GM21717 (cell line): ENCODE measurements around the gene LAMA2.
"Not testable (repeated sequence)": the region's sequence is repeated elsewhere in the genome, so short reads cannot be mapped to it uniquely, and the experiment has no call there.

Source experiments
- ATAC-seq: cut with Tn5 transposase; IDR thresholded peaks from one replicate; pipeline ENCODE4 v1.9.1; 2021; ENCODE audit warnings: mild to moderate bottlenecking, moderate library complexity; ENCODE audit not compliant: unreplicated experiment

Gene LAMA2

DNA sequence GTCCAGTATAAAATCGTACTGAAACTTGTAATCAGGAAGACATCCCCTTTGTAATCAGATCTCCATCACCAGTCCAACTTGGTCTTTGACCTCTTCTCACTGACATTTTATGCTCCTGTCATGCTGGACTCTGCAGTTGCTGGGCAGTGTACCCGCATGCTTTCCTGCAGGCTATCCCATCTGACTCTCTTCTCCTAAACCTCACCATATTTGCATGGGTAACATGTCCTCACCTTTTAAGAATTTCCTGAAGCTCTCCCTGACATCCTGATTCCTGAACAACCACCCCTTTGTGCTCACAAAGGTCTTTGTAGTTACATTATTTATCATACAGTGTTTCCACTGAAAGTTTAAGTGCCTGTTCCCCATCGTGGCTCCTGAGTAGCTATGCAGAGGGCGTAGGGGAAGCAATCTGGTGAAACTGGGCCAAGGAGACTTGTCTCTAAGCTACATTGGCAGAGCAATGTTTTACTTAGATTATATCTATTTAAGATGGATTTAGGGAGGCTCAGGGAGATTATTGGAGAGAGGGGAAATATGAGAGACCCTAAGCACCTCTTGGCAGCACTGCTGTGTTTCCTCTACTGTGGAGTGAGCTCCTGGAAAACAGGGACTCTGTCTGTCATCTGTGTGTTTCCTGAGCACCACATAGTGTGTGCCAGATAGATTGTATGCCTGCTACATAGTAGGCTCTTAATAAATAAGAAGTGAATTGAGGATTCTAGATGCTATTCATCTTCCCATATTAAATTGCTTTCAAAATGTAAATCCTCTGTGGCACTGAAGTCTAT is 124.0 kb downstream of the LAMA2 start:
- ATAC-seq: no peak

DNA sequence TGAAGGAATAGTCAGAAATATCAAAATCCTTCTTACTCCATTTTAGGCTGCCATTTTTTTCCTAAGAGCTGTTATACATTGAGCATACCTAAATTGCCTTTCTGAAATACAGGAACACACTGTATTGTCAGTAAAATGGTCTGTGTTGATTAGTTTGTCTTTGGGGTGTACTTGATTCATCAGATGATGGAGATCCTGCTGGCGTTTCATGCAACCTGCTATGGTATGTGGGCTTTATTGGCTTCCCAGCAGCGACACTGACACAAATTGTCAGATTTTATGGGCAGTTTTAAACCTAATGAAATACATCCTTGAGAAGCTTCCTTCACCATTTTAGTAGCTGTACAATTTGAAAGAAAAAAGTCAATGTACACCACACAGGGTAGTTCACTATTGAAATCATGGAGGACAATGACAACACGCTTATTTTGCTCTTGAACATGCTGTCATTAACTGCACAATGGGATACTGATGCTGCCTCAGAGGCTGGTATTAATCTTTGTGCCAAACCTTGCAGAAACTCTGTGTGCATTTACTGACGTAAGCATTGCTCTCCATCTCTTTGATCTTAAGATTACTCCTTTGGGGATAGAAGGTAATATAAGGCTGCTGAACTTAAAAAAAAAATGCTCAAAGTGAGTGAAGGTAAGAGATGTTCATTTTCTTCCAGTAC is 124.9 kb downstream of the LAMA2 start:
- no peak for ATAC-seq

DNA sequence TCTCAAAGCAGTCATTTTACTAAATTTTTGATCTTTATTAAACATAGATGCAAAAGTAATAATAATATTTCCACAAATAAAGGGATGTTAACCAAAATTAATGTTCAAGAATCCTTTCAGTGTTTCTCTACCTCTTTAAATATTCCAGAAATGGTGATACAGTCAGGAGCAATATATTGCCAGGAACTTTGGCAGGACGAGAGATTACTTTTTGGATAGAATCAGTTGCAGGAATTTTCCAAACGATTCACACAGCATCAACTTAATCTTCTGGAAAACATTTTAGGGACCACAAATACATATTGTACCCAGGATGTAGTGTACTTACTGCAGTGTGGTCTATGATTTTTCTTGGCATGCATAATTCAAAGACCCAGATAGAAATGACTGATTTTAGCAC is 125.7 kb downstream of the LAMA2 start:
- no peak for ATAC-seq

DNA sequence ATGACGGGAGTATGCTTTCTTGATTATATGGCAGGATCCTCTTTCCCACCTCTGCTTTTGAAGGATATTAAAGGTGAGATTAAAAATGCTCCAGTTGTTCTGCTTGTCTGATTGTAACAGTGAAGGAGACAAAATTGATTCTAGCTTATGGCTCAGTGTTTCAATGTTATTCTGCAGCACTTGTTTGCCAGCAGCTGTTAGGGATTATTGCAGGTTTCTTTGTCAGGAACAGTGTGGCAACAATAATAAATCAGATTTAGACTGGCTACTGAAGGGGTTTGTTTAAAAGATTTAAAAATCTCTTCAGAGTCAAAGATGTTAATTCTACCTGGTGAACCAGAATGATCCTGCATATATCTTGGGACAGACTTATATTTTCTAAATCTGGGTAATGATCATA is 126.9 kb downstream of the LAMA2 start:
- ATAC-seq: no peak

DNA sequence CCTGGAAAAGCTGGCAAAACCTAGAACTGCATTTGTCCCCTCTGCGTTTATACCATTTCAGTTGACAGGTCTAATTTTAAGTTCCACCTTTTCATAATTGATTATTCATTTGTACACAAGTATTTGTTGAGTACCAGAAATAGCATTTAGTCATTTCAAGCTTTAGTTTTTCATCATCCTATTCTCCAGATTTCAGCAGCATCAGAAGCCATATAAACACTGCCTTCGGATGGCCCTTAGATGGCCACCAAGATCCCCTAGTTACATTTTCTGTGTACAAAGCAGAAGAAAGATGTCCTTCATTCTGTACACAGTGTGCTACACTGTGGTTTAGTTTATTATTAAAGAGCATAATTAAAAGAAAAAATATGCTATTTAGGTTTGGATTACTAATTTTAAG is 131.4 kb downstream of the LAMA2 start:
- ATAC-seq: no peak

DNA sequence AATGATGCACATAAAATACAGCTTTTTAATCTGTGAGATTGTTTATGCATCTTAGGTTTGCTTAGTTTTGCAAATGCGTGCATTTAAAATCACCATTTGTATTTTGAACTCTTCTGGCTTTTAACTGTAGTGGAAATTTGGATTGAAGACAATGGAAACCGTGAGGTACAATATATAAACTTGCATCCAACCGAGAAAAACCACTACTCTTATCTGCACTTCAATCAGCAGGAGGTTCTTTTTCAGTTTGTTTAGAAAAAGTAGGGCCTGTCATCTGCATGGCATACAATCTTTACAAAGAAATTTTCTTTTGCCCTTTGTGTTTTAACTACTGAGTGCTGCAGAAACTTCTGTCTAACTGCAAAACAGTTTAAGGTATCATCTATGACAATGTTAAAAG is 132.8 kb downstream of the LAMA2 start:
- ATAC-seq: no peak

DNA sequence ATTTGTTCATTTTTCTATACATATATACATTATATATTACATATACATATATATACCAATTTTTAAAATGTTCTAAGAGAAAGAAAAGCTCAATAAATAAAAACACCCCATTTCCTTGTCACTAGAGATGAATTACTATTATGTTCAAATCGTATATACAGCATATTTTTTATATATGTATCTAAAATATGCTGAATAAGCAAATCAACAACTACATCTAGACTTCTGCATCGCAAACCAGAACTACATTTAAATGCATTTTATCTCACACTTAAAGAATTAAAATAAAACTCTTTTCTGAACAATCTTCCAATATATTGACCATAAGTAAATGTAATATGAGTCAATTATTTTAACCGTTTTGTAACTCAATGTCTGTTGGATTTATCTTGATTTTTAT is 133.9 kb downstream of the LAMA2 start:
- no peak for ATAC-seq

DNA sequence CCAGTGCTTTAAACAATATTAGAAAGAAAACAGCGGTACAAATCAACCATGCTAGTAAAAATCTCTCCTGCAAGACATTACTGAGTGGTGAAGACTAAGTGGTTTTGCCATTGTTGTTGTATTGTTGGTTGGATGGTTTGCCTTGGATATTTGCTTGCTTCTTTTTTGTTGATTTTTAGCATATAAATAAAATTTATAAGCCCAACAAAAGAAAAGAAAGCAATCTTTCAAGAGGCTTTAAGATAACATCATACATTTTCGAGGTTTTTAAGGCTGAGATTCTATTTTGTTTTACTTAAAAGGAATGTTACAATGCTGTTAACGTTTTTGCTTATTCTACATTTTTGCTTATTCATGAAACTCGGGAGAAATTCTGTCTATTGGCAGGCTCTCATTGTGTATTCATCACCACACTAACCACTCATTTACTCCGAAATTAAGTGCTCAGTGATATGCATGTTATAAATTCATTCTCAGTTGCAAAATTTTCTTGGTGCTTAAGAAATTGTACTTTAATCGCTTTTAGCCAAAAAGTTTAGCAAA is 139.1 kb downstream of the LAMA2 start:
- no peak for ATAC-seq

DNA sequence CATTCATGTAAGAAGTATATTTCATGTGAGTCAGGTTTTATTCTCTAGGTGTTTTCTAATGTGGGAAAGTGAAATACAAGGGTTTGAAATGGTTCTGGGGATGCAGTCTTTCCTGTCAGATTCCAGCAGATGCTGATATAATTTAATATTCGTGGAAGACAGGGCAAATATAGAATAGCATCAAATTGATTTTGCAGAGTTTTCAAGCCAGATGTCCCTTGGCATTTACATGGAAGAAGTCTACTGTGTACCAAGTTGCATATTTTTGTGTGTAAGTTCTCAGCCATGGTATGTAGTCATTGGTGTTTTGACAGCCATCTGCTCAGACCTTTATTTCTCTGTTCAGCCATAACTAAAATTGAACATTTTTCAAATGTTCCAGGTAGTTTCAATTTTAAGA is 143.7 kb downstream of the LAMA2 start:
- no peak for ATAC-seq

DNA sequence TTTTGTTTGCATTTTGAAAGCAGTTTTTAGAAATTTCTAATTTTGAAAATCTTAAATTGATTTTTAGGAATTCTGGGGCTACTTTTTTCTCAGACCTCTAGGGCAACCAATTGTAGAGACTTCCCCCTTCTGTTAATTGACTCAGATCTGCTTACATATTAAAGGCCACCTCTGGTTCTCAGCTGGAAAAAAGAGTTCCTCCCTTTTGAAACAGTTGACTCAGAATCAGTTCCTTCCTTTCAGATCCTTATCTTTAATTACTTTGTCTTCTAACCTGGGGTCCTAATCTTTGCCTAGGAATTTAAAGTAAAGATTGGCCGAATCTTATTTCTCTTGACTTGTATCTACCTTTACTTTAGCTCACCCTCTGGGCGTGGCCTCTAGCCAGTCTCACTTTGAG is 146.8 kb downstream of the LAMA2 start:
- no peak for ATAC-seq

DNA sequence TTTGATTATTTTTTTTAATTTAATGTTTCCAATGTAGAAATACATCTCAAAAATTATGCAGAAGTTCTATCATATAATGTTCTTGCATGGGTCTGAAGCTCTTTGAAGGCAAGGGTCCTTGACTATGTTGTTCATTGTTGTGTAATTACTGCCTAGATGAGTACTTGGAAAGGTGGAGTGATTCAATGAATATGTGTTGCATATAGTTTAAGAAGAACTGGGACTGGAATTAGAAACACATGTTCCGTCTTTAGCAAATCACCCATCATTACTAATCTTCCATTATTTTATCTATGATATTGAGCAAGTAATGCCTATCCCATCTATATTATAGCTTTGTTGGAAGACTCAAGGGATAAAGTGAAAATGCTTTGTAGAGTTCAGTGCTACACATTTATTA is 147.3 kb downstream of the LAMA2 start:
- ATAC-seq: no peak

DNA sequence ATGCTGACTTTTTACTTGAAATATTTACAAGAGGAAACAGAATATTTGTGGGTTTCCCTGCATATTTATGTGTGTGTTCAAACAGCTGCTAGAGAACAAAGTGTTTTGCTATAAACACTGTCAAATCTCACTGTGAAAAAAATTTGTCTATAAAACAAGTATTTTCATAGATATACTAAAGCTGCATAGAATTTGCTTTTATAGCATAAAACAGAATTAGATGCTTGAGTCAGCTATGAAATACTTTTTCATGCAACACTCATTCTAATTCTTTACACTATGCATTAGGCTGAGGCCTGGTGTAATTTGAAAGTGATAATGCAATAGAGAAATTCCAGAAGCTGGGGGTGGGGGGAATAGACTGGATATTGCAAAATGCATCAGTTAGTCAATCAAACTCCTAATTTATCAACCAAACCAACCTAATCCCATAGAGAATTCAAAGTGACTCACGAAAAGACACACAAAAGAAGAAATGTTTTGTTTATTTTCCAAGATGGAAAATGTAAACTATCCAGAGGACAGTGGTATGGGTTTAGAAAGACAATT is 148.2 kb downstream of the LAMA2 start:
- no peak for ATAC-seq

DNA sequence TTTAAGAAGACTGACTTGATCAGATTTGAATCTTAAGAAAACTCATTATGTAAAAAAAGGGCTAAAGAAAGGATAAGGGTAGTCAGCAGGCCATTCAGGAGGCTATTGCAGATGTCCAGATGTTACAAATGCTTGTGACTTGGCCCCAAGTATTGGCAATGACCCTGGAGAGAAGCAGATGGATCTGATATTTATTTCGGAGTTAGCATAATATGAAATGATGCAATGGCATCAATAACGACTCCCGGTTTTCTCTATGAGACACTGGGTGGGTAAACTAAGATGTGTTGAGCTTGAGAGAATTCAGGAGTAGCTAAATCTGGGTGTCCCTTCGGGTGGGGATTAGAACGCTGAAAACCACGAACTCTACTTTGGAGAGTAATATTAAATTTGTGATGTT is 149.7 kb downstream of the LAMA2 start:
- ATAC-seq: no peak

DNA sequence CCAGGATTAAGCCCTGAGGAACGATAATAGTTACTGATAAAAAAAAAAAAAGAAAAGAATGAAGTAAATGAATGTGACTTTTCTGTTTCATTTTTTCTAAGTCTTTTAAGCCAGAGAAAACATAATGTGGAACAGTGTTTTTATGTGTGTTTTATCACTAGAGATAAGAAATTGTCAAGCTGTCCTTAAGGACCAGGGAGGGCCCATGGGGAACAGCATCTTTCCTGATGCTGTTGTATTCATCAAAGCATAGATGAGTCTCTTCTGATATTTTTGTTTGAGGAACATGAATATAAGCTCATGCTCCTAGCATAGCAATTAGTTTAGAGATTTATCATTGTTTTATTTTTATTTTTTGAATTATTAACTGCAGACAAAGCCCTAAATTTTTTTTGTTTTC is 150.2 kb downstream of the LAMA2 start:
- ATAC-seq: no peak

DNA sequence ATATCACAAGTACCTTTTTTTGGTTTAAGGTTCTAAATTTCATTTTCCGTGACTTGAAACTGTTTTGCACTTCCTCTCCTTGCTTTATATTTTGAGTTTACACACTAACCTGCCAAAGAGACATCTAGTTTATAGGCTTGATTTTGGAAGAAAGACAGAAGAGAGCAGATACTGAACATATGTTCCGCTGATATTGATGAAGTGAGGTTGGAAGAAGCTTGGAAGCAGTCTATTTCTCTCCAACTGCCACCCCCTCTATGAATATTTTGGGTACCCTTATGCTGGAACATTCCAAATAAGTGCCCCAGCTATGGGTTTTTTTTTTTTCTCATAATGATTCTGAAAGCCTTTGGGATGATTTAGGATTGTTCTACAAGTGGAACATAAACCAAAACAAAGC is 150.6 kb downstream of the LAMA2 start:
- ATAC-seq: no peak

DNA sequence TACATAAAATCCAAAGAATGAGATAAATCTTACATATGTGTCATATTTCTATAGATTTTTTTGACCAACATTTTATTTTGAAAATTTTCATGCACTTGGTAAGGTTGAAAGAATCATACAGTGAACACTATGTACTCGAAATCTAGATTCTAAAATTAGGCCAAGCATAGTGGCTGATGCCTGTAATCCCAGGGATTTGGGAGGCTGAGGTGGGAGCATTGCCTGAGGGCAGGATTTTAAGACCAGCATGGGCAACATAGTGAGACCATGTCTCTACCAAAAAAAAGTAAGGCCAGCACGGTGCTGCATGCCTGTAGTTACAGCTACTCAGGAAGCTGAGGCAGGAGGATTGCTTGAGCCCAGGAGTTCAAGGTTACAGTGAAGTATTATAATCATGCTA is 158.6 kb downstream of the LAMA2 start:
- no peak for ATAC-seq

DNA sequence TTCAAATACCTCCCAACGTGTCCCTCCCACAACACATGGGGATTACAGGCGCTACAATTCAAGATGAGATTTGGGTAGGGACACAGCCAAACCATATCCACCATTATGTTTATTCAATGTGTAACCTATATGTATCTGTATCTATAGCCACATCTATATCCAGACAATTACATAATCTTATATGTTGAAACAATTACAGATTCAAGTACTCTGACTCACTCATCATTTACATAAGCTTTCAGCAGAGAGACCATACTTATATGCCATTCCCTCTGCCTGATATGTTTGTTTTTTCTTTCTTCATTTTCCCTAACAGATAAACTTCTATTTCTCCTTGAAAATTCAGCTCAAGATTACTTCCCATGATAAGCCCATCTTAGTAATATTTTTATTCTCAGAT is 163.6 kb downstream of the LAMA2 start:
- ATAC-seq: no peak

DNA sequence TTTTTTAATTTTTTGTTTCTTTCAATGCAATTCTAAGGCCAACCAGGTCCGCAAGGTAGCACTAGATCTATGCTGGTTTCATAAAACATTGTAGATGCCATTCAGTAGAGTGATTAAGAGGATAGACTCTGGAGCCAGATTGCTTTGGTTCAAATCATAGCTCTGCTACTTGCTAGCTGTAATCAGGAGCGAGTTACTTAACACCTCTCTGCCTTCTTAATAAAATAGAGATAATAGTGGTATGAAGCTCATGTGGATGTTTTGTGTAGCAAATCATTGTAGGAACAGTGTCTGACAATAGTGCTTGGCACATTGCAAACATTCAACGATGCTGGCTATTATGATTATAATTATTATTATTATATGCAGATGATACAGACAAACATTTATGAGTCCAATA is 164.9 kb downstream of the LAMA2 start:
- ATAC-seq: no peak

DNA sequence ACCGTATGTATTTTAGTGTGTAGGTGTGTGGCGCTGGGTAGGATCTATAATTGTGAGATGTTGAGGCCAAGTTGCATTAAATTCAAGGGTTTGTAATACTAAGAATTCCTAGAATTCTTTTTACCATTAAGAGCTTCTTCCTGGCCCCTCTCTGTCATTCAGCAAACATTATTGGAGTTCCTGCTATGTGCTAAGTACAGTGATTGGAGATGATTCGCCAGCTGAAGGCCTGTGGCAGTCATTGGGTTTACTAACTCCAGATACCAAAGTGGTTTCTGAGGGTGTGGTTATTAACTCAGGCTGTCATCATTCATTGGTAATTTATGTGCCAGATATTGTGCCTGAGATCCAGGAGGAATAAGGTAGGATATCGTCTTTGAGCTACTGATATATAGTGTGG is 167.1 kb downstream of the LAMA2 start:
- no peak for ATAC-seq

DNA sequence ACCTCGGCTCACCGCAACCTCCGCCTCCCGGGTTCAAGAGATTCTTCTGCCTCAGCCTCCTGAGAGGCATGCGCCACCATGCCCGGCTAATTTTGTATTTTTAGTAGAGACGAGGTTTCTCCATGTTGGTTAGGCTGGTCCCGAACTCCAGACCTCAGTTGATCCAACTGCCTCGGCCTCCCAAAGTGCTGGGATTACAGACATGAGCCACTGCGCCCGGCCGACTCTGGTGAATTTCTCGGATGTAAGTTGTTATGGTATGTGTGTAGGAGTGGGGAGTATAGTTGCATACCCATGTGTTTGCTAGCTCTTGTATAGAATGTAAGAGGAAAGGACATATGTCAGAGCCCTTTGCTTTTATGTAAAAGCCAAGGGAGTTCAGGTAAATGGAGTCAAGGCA is 170.2 kb downstream of the LAMA2 start:
- ATAC-seq: not testable (repeated sequence)

DNA sequence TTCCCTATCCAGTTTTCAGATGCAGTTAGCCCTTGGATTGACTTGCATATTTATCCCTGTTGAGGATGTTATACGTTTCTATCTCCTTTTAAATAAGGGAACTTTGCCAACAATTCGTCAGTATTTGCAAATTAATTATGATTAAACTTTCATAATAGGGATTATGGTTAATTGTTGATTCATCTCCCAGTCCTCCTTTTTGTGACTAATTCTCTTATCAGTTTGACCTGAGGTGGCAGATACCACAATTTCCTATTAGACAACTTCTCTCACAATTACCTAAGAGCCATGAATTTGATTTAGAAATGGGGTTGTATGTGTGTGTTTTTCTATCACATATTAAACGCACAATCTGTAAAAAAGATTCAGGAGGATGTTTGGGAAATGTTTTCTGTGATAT is 172.9 kb downstream of the LAMA2 start:
- no peak for ATAC-seq

DNA sequence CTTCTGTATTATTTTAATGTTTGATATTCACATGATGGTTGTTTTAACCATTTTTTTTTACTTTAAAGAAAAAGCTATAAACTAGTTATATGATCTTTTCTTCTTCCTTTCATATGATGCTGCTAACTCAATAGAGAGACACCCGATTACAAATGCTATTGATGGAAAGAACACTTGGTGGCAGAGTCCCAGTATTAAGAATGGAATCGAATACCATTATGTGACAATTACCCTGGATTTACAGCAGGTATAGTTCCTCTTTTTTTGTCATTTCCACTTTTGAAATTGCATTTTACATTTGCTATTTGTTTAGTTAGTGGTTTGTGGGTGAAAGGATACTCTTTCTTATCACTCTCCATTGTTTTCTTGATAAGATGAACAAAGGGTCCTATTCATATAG is 176.7 kb downstream of the LAMA2 start:
- ATAC-seq: no peak
